ENCODE measurements around the gene MTCH1.

MTCH1 gene

GRCh38 chr6:36963451-36964290 is 22.3 kb downstream of the MTCH1 start:
- H3K4me3 ChIP-seq (ENCODE audit: low read depth in 1 of 2, low read length in 2 of 2): no peak overlapping the region
- peaks cover 11 to 26% of the 10 kb centered on the region in 2 donors for H3K36me3 ChIP-seq (ENCODE audit: control insufficient read depth in 1 of 2, insufficient read depth in 2 of 2, low read length in 2 of 2)
- no peak overlapping the region for H3K27ac ChIP-seq (ENCODE audit: low read length)
- H3K27me3 ChIP-seq (ENCODE audit: low read depth, low read length): no peaks in the 10 kb centered on the region
- no peaks in the 10 kb centered on the region for H3K9me3 ChIP-seq (ENCODE audit: control insufficient read depth in 1 of 2, low read length in 2 of 2)
- peaks cover 0 to 14% of the 10 kb centered on the region in 2 donors for H3K4me1 ChIP-seq (ENCODE audit: control insufficient read depth in 1 of 2, insufficient read depth in 2 of 2, low read length in 2 of 2)

DNA sequence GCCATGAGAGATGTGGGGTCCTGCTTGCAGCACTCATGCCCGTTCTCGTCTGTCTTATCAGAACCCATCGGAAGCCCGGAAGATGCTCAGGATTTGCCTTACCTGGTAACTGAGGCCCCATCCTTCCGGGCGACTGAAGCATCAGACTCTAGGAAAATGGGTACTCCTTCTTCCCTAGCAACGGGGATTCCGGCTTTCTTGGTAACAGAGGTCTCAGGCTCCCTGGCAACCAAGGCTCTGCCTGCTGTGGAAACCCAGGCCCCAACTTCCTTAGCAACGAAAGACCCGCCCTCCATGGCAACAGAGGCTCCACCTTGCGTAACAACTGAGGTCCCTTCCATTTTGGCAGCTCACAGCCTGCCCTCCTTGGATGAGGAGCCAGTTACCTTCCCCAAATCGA is 23.1 kb downstream of the MTCH1 start:
- H3K4me3 ChIP-seq (ENCODE audit: low read depth in 1 of 2, low read length in 2 of 2): no peak overlapping the region
- peaks cover 7 to 18% of the 10 kb centered on the region in 2 donors for H3K36me3 ChIP-seq (ENCODE audit: control insufficient read depth in 1 of 2, insufficient read depth in 2 of 2, low read length in 2 of 2)

DNA sequence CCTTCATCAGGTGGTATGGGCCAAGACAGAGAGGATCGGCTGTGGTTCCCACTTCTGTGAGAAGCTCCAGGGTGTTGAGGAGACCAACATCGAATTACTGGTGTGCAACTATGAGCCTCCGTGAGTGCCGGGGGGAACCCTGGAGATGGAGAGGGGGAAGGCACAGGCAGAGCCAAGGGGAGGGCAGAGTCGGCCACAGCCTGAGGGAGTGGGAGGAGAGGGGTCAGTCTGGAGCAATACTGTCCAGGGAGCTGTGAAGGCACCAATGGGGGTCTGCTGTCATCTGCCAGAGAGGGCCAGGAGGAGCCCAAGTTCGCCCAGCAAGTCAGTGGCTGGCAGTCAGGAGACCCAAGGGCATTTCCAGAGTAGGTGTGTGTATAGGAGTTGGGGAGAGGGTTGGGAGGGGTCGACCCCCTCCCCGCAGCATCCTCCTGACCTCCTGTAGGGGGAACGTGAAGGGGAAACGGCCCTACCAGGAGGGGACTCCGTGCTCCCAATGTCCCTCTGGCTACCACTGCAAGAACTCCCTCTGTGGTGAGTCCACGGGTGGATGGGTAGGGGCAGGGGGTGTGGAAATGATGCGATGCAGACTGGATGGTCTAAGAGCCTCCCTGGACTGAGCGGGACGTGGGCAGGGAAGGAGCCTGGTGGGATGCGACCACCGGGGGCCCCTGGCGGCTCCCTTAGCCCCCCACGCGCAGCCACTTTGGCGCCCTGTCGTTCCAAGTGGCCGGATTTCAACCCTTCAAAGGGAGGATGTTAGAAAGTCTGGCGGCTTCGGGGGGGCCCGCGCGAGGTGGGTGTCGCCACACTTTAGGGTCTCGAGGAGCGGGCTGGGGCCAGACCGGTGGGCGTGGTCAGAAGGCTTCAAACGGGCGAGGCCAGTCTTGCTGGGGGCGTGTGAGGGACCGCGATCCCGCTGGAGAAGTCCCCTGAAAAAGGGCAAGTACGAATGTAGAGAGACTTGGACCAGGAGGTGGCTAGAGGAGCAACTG is 24.3 kb downstream of the MTCH1 start:
- H3K9me3 ChIP-seq (ENCODE audit: control insufficient read depth in 1 of 2, low read length in 2 of 2): no peaks in the 10 kb centered on the region
- H3K27me3 ChIP-seq (ENCODE audit: low read depth, low read length): no peaks in the 10 kb centered on the region
- peaks cover 0 to 7% of the 10 kb centered on the region in 2 donors for H3K36me3 ChIP-seq (ENCODE audit: control insufficient read depth in 1 of 2, insufficient read depth in 2 of 2, low read length in 2 of 2)
- H3K4me3 ChIP-seq (ENCODE audit: low read depth in 1 of 2, low read length in 2 of 2): no peak overlapping the region
- peaks cover 0 to 14% of the 10 kb centered on the region in 2 donors for H3K4me1 ChIP-seq (ENCODE audit: control insufficient read depth in 1 of 2, insufficient read depth in 2 of 2, low read length in 2 of 2)
- H3K27ac ChIP-seq (ENCODE audit: low read length): no peak overlapping the region

More for the DNA sequence above, 23.1 kb downstream of the MTCH1 start:
- H3K27me3 ChIP-seq (ENCODE audit: low read depth, low read length): no peaks in the 10 kb centered on the region
- H3K9me3 ChIP-seq (ENCODE audit: control insufficient read depth in 1 of 2, low read length in 2 of 2): no peaks in the 10 kb centered on the region
- no peak overlapping the region for H3K27ac ChIP-seq (ENCODE audit: low read length)
- peaks cover 0 to 14% of the 10 kb centered on the region in 2 donors for H3K4me1 ChIP-seq (ENCODE audit: control insufficient read depth in 1 of 2, insufficient read depth in 2 of 2, low read length in 2 of 2)

GRCh38 chr6:36959555-36960250 is 26.3 kb downstream of the MTCH1 start:
- Histone ChIP-seq H3K4me1 (ENCODE audit: control insufficient read depth in 1 of 2, insufficient read depth in 2 of 2, low read length in 2 of 2) (peaks cover 0 to 14% of the 10 kb centered on the region in 2 donors), H3K9me3 (ENCODE audit: control insufficient read depth in 1 of 2, low read length in 2 of 2) (no peaks in the 10 kb centered on the region), H3K4me3 (ENCODE audit: low read depth in 1 of 2, low read length in 2 of 2) (no peak overlapping the region), H3K27ac (ENCODE audit: low read length) (no peak overlapping the region), H3K27me3 (ENCODE audit: low read depth, low read length) (no peaks in the 10 kb centered on the region), H3K36me3 (ENCODE audit: control insufficient read depth in 1 of 2, insufficient read depth in 2 of 2, low read length in 2 of 2) (no peaks in the 10 kb centered on the region)

DNA sequence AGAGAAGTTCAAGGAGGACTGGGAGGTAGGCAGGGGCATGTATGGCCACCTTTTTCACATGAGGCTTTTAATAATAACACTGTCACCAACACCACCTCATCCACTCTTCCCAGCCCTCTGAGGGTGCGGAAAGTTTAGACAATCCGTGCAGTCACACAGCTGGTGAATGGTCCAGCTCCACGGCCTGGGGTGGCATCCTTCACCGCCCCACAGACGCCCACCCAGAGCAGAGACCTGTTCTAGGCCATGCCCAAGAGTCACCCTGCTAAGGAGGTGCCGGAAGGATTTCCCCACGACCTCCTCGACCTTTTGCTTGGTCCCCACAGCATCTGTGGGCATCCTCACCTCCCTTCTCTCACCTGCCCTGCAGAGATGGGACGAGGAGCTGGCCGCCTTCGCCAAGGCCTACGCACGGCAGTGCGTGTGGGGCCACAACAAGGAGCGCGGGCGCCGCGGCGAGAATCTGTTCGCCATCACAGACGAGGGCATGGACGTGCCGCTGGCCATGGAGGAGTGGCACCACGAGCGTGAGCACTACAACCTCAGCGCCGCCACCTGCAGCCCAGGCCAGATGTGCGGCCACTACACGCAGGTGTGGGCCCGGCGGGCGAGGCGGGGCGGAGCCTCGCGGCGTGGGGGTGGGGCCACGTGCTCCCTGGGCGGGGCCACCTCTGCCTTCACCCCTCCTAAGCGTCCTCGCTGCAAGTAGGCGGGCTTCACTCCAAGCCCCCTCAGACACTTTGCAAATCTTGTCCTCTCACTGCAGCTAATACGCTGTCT is 27.0 kb downstream of the MTCH1 start:
- H3K27me3 ChIP-seq (ENCODE audit: low read depth, low read length): no peaks in the 10 kb centered on the region
- no peaks in the 10 kb centered on the region for H3K9me3 ChIP-seq (ENCODE audit: control insufficient read depth in 1 of 2, low read length in 2 of 2)
- H3K36me3 ChIP-seq (ENCODE audit: control insufficient read depth in 1 of 2, insufficient read depth in 2 of 2, low read length in 2 of 2): no peaks in the 10 kb centered on the region
- peaks cover 0 to 9% of the 10 kb centered on the region in 2 donors for H3K4me1 ChIP-seq (ENCODE audit: control insufficient read depth in 1 of 2, insufficient read depth in 2 of 2, low read length in 2 of 2)
- no peak overlapping the region for H3K27ac ChIP-seq (ENCODE audit: low read length)
- H3K4me3 ChIP-seq (ENCODE audit: low read depth in 1 of 2, low read length in 2 of 2): no peak overlapping the region

DNA sequence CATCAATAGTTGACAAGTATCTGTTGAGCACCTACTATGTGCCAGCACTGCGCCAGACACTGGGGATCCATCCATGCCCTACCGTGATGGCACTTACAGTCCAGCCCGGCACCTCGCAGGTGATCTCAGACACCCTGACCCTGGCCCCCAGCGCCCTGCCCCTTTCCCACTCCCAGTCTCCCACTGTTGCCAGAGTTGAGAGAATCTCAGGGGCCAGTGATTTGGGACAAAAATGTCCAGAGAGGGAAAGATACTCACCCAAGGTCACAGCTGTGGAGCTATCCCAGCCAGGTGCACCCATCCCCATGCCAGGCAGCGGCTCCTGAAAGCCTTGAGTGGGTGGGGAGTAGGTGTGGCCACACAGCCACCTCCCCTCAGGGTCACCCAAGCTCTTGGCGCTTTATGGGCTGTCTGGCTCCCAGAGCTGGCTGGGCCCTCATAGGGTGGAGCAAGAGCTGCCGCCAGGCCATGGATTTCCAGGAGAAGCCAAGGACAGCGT is 28.2 kb downstream of the MTCH1 start:
- H3K9me3 ChIP-seq (ENCODE audit: control insufficient read depth in 1 of 2, low read length in 2 of 2): no peaks in the 10 kb centered on the region
- H3K4me3 ChIP-seq (ENCODE audit: low read depth in 1 of 2, low read length in 2 of 2): no peak overlapping the region
- H3K27ac ChIP-seq (ENCODE audit: low read length): no peak overlapping the region
- H3K36me3 ChIP-seq (ENCODE audit: control insufficient read depth in 1 of 2, insufficient read depth in 2 of 2, low read length in 2 of 2): no peaks in the 10 kb centered on the region
- H3K27me3 ChIP-seq (ENCODE audit: low read depth, low read length): no peaks in the 10 kb centered on the region
- peaks cover 0 to 3% of the 10 kb centered on the region in 2 donors for H3K4me1 ChIP-seq (ENCODE audit: control insufficient read depth in 1 of 2, insufficient read depth in 2 of 2, low read length in 2 of 2)

- Histone ChIP-seq H3K4me3 (ENCODE audit: low read depth in 1 of 2, low read length in 2 of 2) (no peak overlapping the region), H3K27ac (ENCODE audit: low read length) (no peak overlapping the region)
These were observed 29.6 kb downstream of the MTCH1 start for GRCh38 chr6:36956446-36956820.

DNA sequence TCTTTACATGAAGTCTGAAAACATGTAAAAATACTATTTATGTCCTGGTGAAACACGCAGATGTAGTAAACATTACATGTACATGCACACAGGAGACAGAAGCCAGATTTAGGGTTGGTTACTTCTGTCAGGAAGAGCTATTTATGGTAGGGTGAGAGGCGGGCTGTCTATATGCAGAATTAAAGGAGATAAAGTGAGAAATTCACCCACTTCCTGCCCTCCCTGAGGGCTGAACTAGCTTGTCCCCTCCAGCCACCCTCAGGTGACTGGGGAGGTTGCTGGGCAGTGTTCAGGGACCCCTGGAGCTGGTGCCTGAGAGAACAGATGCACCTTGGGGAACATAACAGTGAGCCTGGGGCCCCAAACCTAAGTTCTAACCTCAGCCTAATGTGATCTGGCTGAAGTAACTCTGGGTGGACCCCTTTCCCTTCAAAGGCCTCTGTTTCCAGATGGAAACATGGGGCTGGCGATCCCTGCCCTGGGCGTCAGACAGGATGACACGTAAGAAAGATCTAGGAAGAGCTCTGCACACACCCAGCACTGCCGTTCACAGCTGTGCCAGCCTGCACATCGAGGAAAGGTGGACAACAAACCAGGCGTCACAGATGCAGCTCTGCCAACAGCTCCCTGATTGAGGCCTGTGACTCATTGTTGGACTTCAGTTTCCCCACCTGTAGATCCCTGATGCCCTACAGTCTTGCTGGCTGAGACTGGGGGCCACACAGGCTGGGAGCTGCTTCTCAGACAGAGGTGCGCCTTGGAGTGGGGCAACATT is 30.1 kb downstream of the MTCH1 start:
- no peaks in the 10 kb centered on the region for H3K27me3 ChIP-seq (ENCODE audit: low read depth, low read length)
- no peaks in the 10 kb centered on the region for H3K9me3 ChIP-seq (ENCODE audit: control insufficient read depth in 1 of 2, low read length in 2 of 2)
- H3K4me1 ChIP-seq (ENCODE audit: control insufficient read depth in 1 of 2, insufficient read depth in 2 of 2, low read length in 2 of 2): peaks cover 0 to under 1% of the 10 kb centered on the region in 2 donors
- no peaks in the 10 kb centered on the region for H3K36me3 ChIP-seq (ENCODE audit: control insufficient read depth in 1 of 2, insufficient read depth in 2 of 2, low read length in 2 of 2)
- H3K4me3 ChIP-seq (ENCODE audit: low read depth in 1 of 2, low read length in 2 of 2): peak overlapping the region in 1 of 2 donors; percentile 9
- no peak overlapping the region for H3K27ac ChIP-seq (ENCODE audit: low read length)

More at GRCh38 chr6:36956446-36956820, 29.6 kb downstream of the MTCH1 start:
- Histone ChIP-seq H3K9me3 (ENCODE audit: control insufficient read depth in 1 of 2, low read length in 2 of 2) (no peaks in the 10 kb centered on the region), H3K36me3 (ENCODE audit: control insufficient read depth in 1 of 2, insufficient read depth in 2 of 2, low read length in 2 of 2) (no peaks in the 10 kb centered on the region), H3K4me1 (ENCODE audit: control insufficient read depth in 1 of 2, insufficient read depth in 2 of 2, low read length in 2 of 2) (peaks cover 0 to 3% of the 10 kb centered on the region in 2 donors), H3K27me3 (ENCODE audit: low read depth, low read length) (no peaks in the 10 kb centered on the region)

DNA sequence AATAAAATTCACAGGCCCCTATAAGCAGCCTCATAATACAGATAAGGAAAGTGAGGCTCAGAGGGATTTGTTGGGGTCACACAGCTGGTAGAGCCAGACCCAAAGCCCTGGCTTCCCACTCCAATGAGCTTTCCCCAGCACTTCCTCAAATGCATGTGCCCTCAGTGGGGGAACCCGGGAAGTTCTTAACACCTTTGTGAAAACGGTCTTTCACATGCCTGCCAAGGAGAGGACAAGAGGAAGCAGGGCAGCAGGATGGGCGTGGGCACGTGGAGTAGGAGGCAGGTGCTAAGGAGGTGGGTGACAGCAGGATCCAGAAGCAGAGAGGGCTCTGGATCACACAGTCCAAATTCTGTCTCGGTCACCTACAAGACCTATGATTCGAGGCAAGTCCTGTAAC is 30.9 kb downstream of the MTCH1 start:
- Histone ChIP-seq H3K4me1 (ENCODE audit: control insufficient read depth in 1 of 2, insufficient read depth in 2 of 2, low read length in 2 of 2) (no peaks in the 10 kb centered on the region), H3K27me3 (ENCODE audit: low read depth, low read length) (no peaks in the 10 kb centered on the region), H3K4me3 (ENCODE audit: low read depth in 1 of 2, low read length in 2 of 2) (peak overlapping the region in 1 of 2 donors; percentile 9), H3K27ac (ENCODE audit: low read length) (no peak overlapping the region), H3K9me3 (ENCODE audit: control insufficient read depth in 1 of 2, low read length in 2 of 2) (no peaks in the 10 kb centered on the region), H3K36me3 (ENCODE audit: control insufficient read depth in 1 of 2, insufficient read depth in 2 of 2, low read length in 2 of 2) (no peaks in the 10 kb centered on the region)

Measured in muscle layer of duodenum (tissue), 2 donors.